Effector memory CD4-positive, alpha-beta T cell (primary cell): ENCODE results near the gene SGIP1.
"Not testable (repeated sequence)": the region's sequence is repeated elsewhere in the genome, so short reads cannot be mapped to it uniquely, and the experiment has no call there.

Experiments
- DNase-seq, 3 donors: peaks; one replicate each; pipeline ENCODE4 v3.0.0-alpha.2; 2020
- H3K27ac ChIP-seq: 2 replicates; pipeline ENCODE4 v1.7.0; 2013; ENCODE audit warnings: mild to moderate bottlenecking, low read length, moderate library complexity; ENCODE audit not compliant: insufficient read depth, poor library complexity, severe bottlenecking
- H3K27me3 ChIP-seq: replicated peaks from 2 replicates; pipeline ENCODE4 v1.7.0; 2013; ENCODE audit warnings: mild to moderate bottlenecking, low read length; ENCODE audit not compliant: insufficient read depth, control insufficient read depth, poor library complexity, severe bottlenecking
- H3K36me3 ChIP-seq: 2 replicates; pipeline ENCODE4 v1.7.0; 2013; ENCODE audit warnings: mild to moderate bottlenecking, low read length, moderate library complexity; ENCODE audit not compliant: control insufficient read depth, insufficient read depth
- H3K4me1 ChIP-seq: 2 replicates; pipeline ENCODE4 v1.7.0; 2013; ENCODE audit warnings: low read length, mild to moderate bottlenecking; ENCODE audit not compliant: control insufficient read depth, insufficient read depth, poor library complexity, severe bottlenecking
- H3K4me3 ChIP-seq: 2 replicates; pipeline ENCODE4 v1.7.0; 2013; ENCODE audit warnings: low read length, low read depth, mild to moderate bottlenecking; ENCODE audit not compliant: insufficient read depth, poor library complexity, severe bottlenecking
- H3K9me3 ChIP-seq: 2 replicates; pipeline ENCODE4 v1.7.0; 2013; ENCODE audit warnings: mild to moderate bottlenecking, low read length, moderate library complexity; ENCODE audit not compliant: control insufficient read depth

Gene SGIP1

DNA sequence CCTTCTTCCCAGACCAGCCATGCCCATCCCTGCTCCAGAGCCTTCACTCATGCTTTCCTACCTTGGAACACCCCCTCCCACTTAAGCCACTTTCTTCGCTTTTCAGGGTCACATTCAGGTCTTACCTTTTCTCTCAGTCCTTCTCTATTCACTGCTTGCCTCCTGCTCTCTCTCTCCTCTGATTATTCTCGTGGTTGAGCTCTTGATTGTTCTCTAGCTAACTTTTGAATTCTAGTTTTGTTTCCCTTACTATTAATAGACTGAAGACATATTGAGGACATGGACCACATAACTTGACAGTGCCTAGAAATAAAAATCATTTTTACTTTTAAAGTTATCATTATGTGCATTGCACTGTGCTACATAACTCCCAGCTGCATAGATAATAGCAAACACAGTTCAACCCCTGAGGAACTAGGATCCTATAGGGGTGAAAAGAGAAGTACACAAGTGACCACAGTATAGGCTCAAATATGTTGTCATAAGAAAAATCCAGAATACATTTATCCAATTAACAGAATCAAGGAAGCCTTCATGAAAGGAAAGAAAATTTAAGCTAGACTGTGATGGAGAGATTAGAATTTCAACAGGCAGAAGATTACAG lies 245.6 kb downstream of the SGIP1 start:
- Histone ChIP-seq H3K27me3 (no peaks in the 10 kb centered on the region), H3K27ac (no peak overlapping the region), H3K9me3 (no peaks in the 10 kb centered on the region), H3K4me1 (no peaks in the 10 kb centered on the region), H3K36me3 (no peaks in the 10 kb centered on the region), H3K4me3 (no peak overlapping the region)
- no peak for DNase-seq

DNA sequence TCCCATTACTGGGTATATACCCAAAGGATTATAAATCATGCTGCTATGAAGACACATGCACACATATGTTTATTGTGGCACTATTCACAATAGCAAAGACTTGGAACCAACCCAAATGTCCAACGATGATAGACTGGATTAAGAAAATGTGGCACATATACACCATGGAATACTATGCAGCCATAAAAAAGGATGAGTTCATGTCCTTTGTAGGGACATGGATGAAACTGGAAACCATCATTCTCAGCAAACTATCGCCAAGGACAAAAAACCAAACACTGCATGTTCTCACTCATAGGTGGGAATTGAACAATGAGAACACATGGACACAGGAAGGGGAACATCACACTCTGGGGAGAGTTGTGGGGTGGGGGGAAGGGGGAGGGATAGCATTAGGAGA lies 251.8 kb downstream of the SGIP1 start:
- DNase-seq, H3K27ac ChIP-seq, H3K4me1 ChIP-seq, H3K36me3 ChIP-seq, H3K9me3 ChIP-seq, H3K4me3 ChIP-seq, H3K27me3 ChIP-seq: not testable (repeated sequence)

DNA sequence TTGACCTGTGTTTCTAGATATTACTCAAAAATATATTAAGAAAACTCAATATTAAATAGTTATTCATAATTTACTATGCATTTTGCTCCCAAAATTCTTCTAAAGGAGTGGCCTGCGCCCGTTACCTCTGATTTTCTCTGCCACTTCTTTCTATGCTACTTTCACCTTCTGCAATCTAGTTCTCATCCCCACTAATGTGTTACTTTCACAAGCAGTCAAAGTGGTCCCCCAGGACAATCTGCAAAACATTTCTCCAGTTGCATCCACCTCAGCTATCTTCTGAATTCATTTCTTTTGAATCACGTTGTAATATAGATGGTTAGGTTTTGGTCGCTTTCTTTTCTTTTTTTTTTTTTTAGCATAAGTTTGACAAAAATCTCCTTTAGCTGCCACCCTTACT lies 253.7 kb downstream of the SGIP1 start:
- H3K27me3 ChIP-seq, result no peaks in the 10 kb centered on the region
- no peak for DNase-seq
- no peaks in the 10 kb centered on the region for H3K4me1 ChIP-seq
- no peaks in the 10 kb centered on the region for H3K9me3 ChIP-seq
- no peak overlapping the region for H3K4me3 ChIP-seq
- H3K27ac ChIP-seq, result no peak overlapping the region
- H3K36me3 ChIP-seq, result no peaks in the 10 kb centered on the region

DNA sequence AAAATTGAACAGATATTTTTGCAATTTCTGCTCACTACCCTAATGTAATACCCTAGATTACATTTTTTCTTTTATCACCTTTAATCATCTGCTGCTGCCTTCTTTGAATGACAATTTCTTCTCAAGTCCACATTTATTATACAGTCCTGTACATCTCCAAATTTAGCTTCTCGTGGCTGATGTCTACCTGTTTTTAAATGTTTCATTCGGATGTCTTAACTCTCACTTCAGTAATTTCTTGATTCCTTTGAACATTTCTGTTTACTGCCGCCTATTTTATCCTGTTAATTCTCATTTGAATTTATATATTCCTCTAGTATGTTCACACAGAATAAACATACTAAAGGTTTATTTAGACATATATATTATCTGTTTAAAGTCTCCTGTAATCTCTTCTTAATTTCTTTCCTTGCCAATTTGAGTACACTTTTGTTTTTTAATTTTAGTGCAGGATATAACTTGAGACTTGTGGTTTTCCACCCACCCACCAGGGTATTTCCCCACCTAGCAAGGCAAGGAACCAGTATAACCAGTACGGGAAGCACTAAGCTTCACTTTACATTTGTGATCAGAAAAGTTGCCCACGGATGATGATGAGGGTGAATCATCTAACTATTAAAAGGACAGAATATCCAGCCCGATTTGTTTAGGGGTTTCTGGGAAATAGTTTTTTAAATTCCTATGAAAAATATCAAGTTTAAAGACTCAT lies 254.4 kb downstream of the SGIP1 start:
- H3K27me3 ChIP-seq, result no peaks in the 10 kb centered on the region
- H3K27ac ChIP-seq, result no peak overlapping the region

DNA sequence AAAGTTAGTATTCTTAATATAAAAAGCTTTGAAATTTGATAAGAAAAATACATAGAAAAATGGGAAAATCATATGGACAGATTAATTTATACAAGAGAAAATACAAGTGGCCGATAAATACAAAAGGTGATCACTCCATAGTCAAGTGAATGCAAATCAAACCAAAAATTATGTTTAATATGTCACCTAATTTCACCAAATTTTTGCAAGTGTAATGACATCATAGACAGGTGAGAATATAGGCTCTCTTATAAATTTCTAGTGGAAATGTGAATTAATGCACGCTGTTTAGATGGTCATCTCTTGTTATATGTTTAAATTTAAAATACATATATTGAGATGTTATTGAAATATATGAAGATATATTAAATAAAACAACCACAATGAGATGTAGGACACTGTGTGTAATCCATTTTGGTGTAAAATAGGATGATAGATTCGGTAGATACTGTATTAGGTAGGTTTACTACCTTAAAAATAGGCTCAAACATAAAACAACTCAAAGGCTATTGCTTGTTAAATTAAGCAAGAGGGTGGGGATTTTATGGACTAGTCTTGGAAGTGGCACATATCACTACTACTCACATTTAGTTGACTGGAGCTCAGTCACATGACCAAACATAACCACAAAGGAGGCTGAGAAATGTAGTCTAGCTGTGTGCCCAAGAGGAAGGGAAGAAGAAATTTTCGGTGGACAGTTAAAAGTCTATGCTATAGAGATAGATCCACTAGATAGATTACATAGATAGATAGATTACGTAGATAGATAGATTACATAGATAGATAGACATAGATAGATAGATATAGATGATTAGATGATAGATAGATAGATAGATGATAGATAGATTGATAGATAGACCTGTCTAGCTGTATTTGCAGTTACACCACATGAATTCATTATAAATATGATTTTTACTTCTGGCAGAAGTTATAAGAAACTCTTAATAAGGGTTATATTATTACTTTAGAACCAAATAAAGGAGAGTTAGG lies 258.0 kb downstream of the SGIP1 start:
- Histone ChIP-seq H3K4me1 (no peaks in the 10 kb centered on the region), H3K9me3 (no peaks in the 10 kb centered on the region), H3K27me3 (no peaks in the 10 kb centered on the region), H3K27ac (no peak overlapping the region), H3K36me3 (no peaks in the 10 kb centered on the region), H3K4me3 (no peak overlapping the region)
- no peak for DNase-seq

More for the DNA sequence above, 254.4 kb downstream of the SGIP1 start:
- Histone ChIP-seq H3K4me1 (no peaks in the 10 kb centered on the region), H3K4me3 (no peak overlapping the region), H3K36me3 (no peaks in the 10 kb centered on the region), H3K9me3 (no peaks in the 10 kb centered on the region)
- DNase-seq, result peak in 1 of 3 donors; percentile 9

DNA sequence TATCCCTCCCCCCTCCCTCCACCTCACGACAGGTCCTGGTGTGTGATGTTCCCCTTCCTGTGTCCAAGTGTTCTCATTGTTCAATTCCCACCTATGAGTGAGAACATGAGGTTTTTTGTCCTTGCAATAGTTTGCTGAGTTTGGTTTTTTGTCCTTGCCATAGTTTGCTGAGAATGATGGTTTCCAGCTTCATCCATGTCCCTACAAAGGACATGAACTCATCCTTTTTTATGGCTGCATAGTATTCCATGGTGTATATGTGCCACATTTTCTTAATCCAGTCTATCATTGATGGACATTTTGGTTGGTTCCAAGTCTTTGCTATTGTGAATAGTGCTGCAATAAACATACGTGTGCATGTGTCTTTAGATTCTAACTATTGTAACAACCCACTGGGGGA lies 261.9 kb downstream of the SGIP1 start:
- not testable (repeated sequence) for H3K4me1 ChIP-seq, H3K27ac ChIP-seq, H3K27me3 ChIP-seq, H3K4me3 ChIP-seq, DNase-seq, H3K9me3 ChIP-seq, H3K36me3 ChIP-seq
